SU-DHL-6 (cell line): ENCODE results near the gene PPP1R12B.

Source experiments
- EZH2phosphoT487 ChIP-seq: fragments of 200-600 bp; sonication (generic), shearing (Covaris generic); conservative IDR thresholded peaks from 2 replicates; pipeline ENCODE4 v1.6.1; 2018; ENCODE audit warnings: mild to moderate bottlenecking, antibody characterized with exemption, low read length, moderate library complexity, mixed read lengths
- TF ChIP-seq, protein P1 (sequence below): fragments of 200-600 bp; sonication (generic); IDR thresholded peaks from one replicate; pipeline ENCODE4 v1.5.1; 2017; ENCODE audit warnings: antibody characterized with exemption, mild to moderate bottlenecking, low read length, moderate library complexity; ENCODE audit not compliant: insufficient read depth, poor library complexity, severe bottlenecking

DNA sequence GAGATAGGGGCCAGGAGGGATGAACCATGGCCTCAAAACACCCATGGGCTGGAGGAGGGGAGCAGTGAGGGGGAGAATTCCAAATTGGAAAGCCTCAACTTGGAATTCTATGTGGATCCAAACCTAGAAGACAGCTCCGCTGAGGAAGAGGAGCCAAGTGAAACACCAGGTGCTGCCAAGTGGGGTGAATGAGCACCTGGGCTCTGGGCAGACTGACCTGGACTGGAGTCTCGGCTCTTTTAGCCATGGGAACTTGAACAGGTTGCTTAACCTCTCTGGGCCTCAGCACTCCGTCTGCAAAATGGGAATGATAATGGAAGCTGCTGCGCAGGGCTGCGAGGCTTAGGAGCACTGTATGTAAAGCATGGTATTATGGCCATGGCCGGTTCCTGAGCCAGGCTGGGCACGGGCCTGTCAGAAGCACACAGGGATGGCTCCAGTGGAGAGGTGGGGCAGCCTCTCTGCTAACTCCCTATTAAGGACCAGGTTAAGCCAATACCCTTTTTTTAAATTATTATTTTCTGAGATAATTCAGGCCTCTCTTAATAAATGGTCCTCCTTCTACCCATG lies 280.2 kb downstream of the PPP1R12B start:
- TF ChIP-seq, protein P1, sequence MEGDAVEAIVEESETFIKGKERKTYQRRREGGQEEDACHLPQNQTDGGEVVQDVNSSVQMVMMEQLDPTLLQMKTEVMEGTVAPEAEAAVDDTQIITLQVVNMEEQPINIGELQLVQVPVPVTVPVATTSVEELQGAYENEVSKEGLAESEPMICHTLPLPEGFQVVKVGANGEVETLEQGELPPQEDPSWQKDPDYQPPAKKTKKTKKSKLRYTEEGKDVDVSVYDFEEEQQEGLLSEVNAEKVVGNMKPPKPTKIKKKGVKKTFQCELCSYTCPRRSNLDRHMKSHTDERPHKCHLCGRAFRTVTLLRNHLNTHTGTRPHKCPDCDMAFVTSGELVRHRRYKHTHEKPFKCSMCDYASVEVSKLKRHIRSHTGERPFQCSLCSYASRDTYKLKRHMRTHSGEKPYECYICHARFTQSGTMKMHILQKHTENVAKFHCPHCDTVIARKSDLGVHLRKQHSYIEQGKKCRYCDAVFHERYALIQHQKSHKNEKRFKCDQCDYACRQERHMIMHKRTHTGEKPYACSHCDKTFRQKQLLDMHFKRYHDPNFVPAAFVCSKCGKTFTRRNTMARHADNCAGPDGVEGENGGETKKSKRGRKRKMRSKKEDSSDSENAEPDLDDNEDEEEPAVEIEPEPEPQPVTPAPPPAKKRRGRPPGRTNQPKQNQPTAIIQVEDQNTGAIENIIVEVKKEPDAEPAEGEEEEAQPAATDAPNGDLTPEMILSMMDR = no peak
- TF ChIP-seq EZH2phosphoT487 = no peak
